IMR-90 (cell line): Measurements from ENCODE around the gene ARL10. TPM values are rescaled to one million over a fixed set of nuclear protein-coding genes. Genes with fewer than 3 reads are reported as not detected.

Experiments
- ATAC-seq: fragments of 200-7000 bp; cut with Tn5 transposase; 2 replicates; pipeline ENCODE4 v1.9.1; 2020; ENCODE audit warnings: low read depth, mild to moderate bottlenecking, moderate library complexity
- BruUV-seq: library from RNA; stranded (reverse); fragments of 400-500 nt; replicated peaks from 2 replicates; lab custom pipeline; 2021; lab: Mats Ljungman, UMichigan
- CTCF ChIA-PET: fragments of 300-600 bp; formaldehyde crosslinking; extraction: SDS; loops from one replicate; lab custom pipeline; 2021; ENCODE audit warnings: antibody characterized with exemption; lab: Yijun Ruan, JAX
- POLR2A ChIA-PET: fragments of 300-600 bp; sonication (Branson Sonifier 250); formaldehyde crosslinking; loops from one replicate; lab custom pipeline; 2022; ENCODE audit warnings: antibody characterized with exemption; ENCODE audit not compliant: unreplicated experiment; lab: Charles Lee
- DNase-seq: peaks from one replicate; pipeline ENCODE4 v3.0.0; 2013
- H2AFZ ChIP-seq: replicated peaks from 2 replicates; pipeline ENCODE3; 2013; ENCODE audit warnings: low read length, mild to moderate bottlenecking; ENCODE audit not compliant: poor library complexity
- H2AK5ac ChIP-seq: 2 replicates; pipeline ENCODE4 v1.6.1; 2013; ENCODE audit warnings: low read depth, low read length, inconsistent platforms
- H2AK9ac ChIP-seq: replicated peaks from 2 replicates; pipeline ENCODE3; 2013; ENCODE audit warnings: mild to moderate bottlenecking, low read depth, low read length, moderate library complexity; ENCODE audit not compliant: poor library complexity
- H2BK120ac ChIP-seq: 2 replicates; pipeline ENCODE4 v1.6.1; 2013; ENCODE audit warnings: low read depth, low read length, inconsistent platforms
- H2BK15ac ChIP-seq: 3 replicates; pipeline ENCODE4 v1.6.1; 2013; ENCODE audit warnings: low read depth, low read length, inconsistent platforms
- H2BK20ac ChIP-seq: 2 replicates; pipeline ENCODE4 v1.6.1; 2013; ENCODE audit warnings: low read depth, mild to moderate bottlenecking, inconsistent platforms, low read length, moderate library complexity
- H2BK5ac ChIP-seq: 2 replicates; pipeline ENCODE4 v1.6.1; 2013; ENCODE audit warnings: mild to moderate bottlenecking, low read depth, low read length, inconsistent platforms; ENCODE audit not compliant: poor library complexity, severe bottlenecking
- H3K14ac ChIP-seq: replicated peaks from 2 replicates; pipeline ENCODE4 v1.6.1; 2013; ENCODE audit warnings: low read depth, low read length, inconsistent platforms
- H3K18ac ChIP-seq: 2 replicates; pipeline ENCODE4 v1.6.1; 2013; ENCODE audit warnings: low read depth, low read length, control low read depth
- H3K23ac ChIP-seq: 2 replicates; pipeline ENCODE4 v1.6.1; 2013; ENCODE audit warnings: low read depth, low read length, inconsistent platforms
- H3K27ac ChIP-seq: 2 replicates; pipeline ENCODE4 v1.5.1; 2013; ENCODE audit warnings: mild to moderate bottlenecking, control low read depth, low read length; ENCODE audit not compliant: insufficient read depth
- H3K27me3 ChIP-seq: 2 replicates; pipeline ENCODE4 v1.6.1; 2013; ENCODE audit warnings: low read length; ENCODE audit not compliant: control insufficient read depth, insufficient read depth
- H3K36me3 ChIP-seq: 2 replicates; pipeline ENCODE4 v1.6.1; 2013; ENCODE audit warnings: low read length, mixed read lengths; ENCODE audit not compliant: control insufficient read depth, insufficient read depth
- H3K4ac ChIP-seq: 2 replicates; pipeline ENCODE4 v1.6.1; 2013; ENCODE audit warnings: low read depth, low read length, inconsistent platforms
- H3K4me1 ChIP-seq: 2 replicates; pipeline ENCODE4 v1.6.1; 2013; ENCODE audit warnings: low read length, mixed read lengths; ENCODE audit not compliant: control insufficient read depth, insufficient read depth
- H3K4me2 ChIP-seq: 2 replicates; pipeline ENCODE4 v1.6.1; 2013; ENCODE audit warnings: low read depth, mild to moderate bottlenecking, control low read depth, low read length, moderate library complexity
- H3K4me3 ChIP-seq: 2 replicates; pipeline ENCODE4 v1.5.1; 2013; ENCODE audit warnings: low read depth, mild to moderate bottlenecking, control low read depth, low read length, moderate library complexity; ENCODE audit not compliant: insufficient read depth
- H3K56ac ChIP-seq: 2 replicates; pipeline ENCODE4 v1.6.1; 2013; ENCODE audit warnings: low read length, inconsistent platforms; ENCODE audit not compliant: insufficient read depth; ENCODE audit errors: extremely low read depth
- H3K79me1 ChIP-seq, 2 experiments: 2 replicates each; pipeline ENCODE4 v1.6.1; 2013; ENCODE audit warnings: low read length in 2 of 2, inconsistent platforms in 1 of 2, low read depth in 1 of 2
- H3K9ac ChIP-seq: 2 replicates; pipeline ENCODE4 v1.6.1; 2013; ENCODE audit warnings: low read depth, low read length, control low read depth
- H3K9me1 ChIP-seq: 2 replicates; pipeline ENCODE4 v1.6.1; 2013; ENCODE audit warnings: low read length, inconsistent platforms; ENCODE audit not compliant: insufficient read depth
- H3K9me3 ChIP-seq: 2 replicates; pipeline ENCODE4 v1.6.1; 2013; ENCODE audit warnings: low read length; ENCODE audit not compliant: control insufficient read depth, insufficient read depth
- H4K20me1 ChIP-seq: 2 replicates; pipeline ENCODE4 v1.6.1; 2013; ENCODE audit warnings: low read length, inconsistent platforms; ENCODE audit not compliant: insufficient read depth
- H4K5ac ChIP-seq: 2 replicates; pipeline ENCODE4 v1.6.1; 2013; ENCODE audit warnings: mild to moderate bottlenecking, low read depth, low read length, control low read depth
- H4K8ac ChIP-seq, 2 experiments: 2 replicates each; pipeline ENCODE4 v1.6.1; 2013; ENCODE audit warnings: low read depth in 2 of 2, low read length in 2 of 2, control low read depth in 1 of 2, inconsistent platforms in 1 of 2
- H4K91ac ChIP-seq: 2 replicates; pipeline ENCODE4 v1.6.1; 2013; ENCODE audit warnings: low read depth, low read length, inconsistent platforms; ENCODE audit not compliant: insufficient read depth
- CHD1 ChIP-seq: IDR thresholded peaks from 2 replicates; pipeline ENCODE4 v1.6.1; 2012; ENCODE audit warnings: low read depth, low read length, improper control_type of control experiment
- CTCF ChIP-seq: conservative IDR thresholded peaks from 2 replicates; pipeline ENCODE4 v1.5.1; 2012; ENCODE audit warnings: mild to moderate bottlenecking, low read depth, low read length, improper control_type of control experiment
- ELK1 ChIP-seq: fragments of 150-350 bp; IDR thresholded peaks from 2 replicates; pipeline ENCODE4 v1.6.1; 2016; ENCODE audit warnings: low read depth, mild to moderate bottlenecking, low read length, moderate library complexity, borderline replicate concordance
- FOS ChIP-seq: fragments of 150-350 bp; IDR thresholded peaks from 2 replicates; pipeline ENCODE4 v1.6.1; 2016; ENCODE audit warnings: low read depth, low read length
- MAFK ChIP-seq: IDR thresholded peaks from 2 replicates; pipeline ENCODE4 v1.6.1; 2012; ENCODE audit warnings: low read depth, low read length, improper control_type of control experiment
- MAZ ChIP-seq: IDR thresholded peaks from 2 replicates; pipeline ENCODE4 v1.6.1; 2012; ENCODE audit warnings: low read depth, mild to moderate bottlenecking, low read length, improper control_type of control experiment, moderate library complexity, borderline replicate concordance
- MXI1 ChIP-seq: IDR thresholded peaks from 2 replicates; pipeline ENCODE4 v1.6.1; 2012; ENCODE audit warnings: low read depth, mild to moderate bottlenecking, low read length, moderate library complexity, borderline replicate concordance
- POLR2A ChIP-seq: IDR thresholded peaks from 2 replicates; pipeline ENCODE4 v1.6.1; 2012; ENCODE audit warnings: mild to moderate bottlenecking, low read depth, low read length
- RCOR1 ChIP-seq: IDR thresholded peaks from 2 replicates; pipeline ENCODE4 v1.6.1; 2012; ENCODE audit warnings: mild to moderate bottlenecking, low read length, improper control_type of control experiment; ENCODE audit not compliant: insufficient replicate concordance
- SMC3 ChIP-seq: fragments of 150-350 bp; IDR thresholded peaks from 2 replicates; pipeline ENCODE4 v1.6.1; 2016; ENCODE audit warnings: low read depth, mild to moderate bottlenecking, antibody characterized with exemption, low read length, moderate library complexity
- USF2 ChIP-seq: fragments of 150-350 bp; IDR thresholded peaks from 2 replicates; pipeline ENCODE4 v1.6.1; 2017; ENCODE audit warnings: mild to moderate bottlenecking, antibody characterized with exemption, low read length, low read depth
- WGBS, 2 experiments: methylation state at CpG; one replicate each; pipeline versions ENCODE4 v1.1.5 to v1.1.7; 2013; ENCODE audit warnings: missing lambda C conversion rate in 2 of 2; ENCODE audit not compliant: insufficient read length in 1 of 2; ENCODE audit errors: extremely low coverage in 2 of 2; 5-methylcytosine and 5-hydroxymethylcytosine counted together
- dilution Hi-C: fragments of 300-500 bp; cut with HindIII; formaldehyde crosslinking; loops from one replicate; pipeline ENCODE4 v1.14.3; 2018; ENCODE audit warnings: low sequenced_read_pairs; ENCODE audit not compliant: unreplicated experiment
- in situ Hi-C: fragments of 300-500 bp; cut with MboI; formaldehyde crosslinking; loops from 3 replicates; pipeline ENCODE4 v1.14.3; 2019; ENCODE audit warnings: low sequenced_read_pairs, inconsistent platforms, mixed read lengths
- intact Hi-C: fragments of 100-400 bp; cut with micrococcal nuclease; formaldehyde crosslinking; loops from 2 replicates; pipeline ENCODE4 v1.10.0; 2022
- polyA plus RNA-seq, 3 experiments: library from polyadenylated mRNA; depleted of rRNA; stranded (reverse); fragments of >200 nt; gene quantifications; 2 replicates each; pipeline ENCODE4 v1.2.3, GENCODE V29; 2012; ENCODE audit warnings: low replicate concordance in 1 of 3
- total RNA-seq: library from RNA; depleted of rRNA; stranded (reverse); fragments of >200 nt; gene quantifications from 2 replicates; pipeline ENCODE4 v1.2.3, GENCODE V29; 2012

ARL10 gene
- total and polyA plus RNA-seq, 2 of the 4 experiments (the other 2 are of a cell fraction) = 3.6 to 6.0 TPM

- H2AK5ac ChIP-seq = no peak overlapping the region
- DNase-seq (no peak), ATAC-seq (no peak)
- H2AK9ac ChIP-seq = no peak overlapping the region
- peaks cover 2% of the 10 kb centered on the region; the same call in 1 of the 2 replicates for H3K9me3 ChIP-seq
- H3K79me1 ChIP-seq = 0 out of 4 replicates have a peak, but pooled peaks cover 0 to 1% of the 10 kb centered on the region in 2 experiments
- H4K5ac ChIP-seq = no peak overlapping the region; the same call in 1 of the 2 replicates
- dilution Hi-C loops (no loop called here), in situ Hi-C loops (no loop called here), intact Hi-C loops (no loop called here)
- no peak overlapping the region for H2BK15ac ChIP-seq
- H3K27me3 ChIP-seq = peaks cover 3% of the 10 kb centered on the region; the same call in 1 of the 2 replicates
- no peaks in the 10 kb centered on the region for H3K9me1 ChIP-seq
- no peak overlapping the region for H4K8ac ChIP-seq
- CTCF ChIA-PET = interaction anchor here (0.5 kb wide), 1 partner anchor 232 kb away, joined by 3 read pairs; no protein-coding TSS in a partner anchor
- no peak overlapping the region for H3K9ac ChIP-seq
- H3K4ac ChIP-seq = no peak overlapping the region
- no TSS peak for BruUV-seq
- POLR2A ChIA-PET = no interaction called here
- no peak overlapping the region for H3K27ac ChIP-seq
- H4K91ac ChIP-seq = no peak overlapping the region
- H3K4me1 ChIP-seq = peaks cover 5% of the 10 kb centered on the region; the same call in 1 of the 2 replicates
- H2BK20ac ChIP-seq = no peak overlapping the region
- TF ChIP-seq CHD1 (no peak), MAZ (no peak), RCOR1 (no peak), SMC3 (no peak), FOS (no peak), MAFK (no peak), CTCF (no peak), MXI1 (no peak), POLR2A (no peak), ELK1 (no peak), USF2 (no peak)
- H2BK5ac ChIP-seq = no peak overlapping the region
- no peak overlapping the region for H3K56ac ChIP-seq
- no CpG with 5 or more reads among the region's 2 CpGs for WGBS, 2 experiments
- H3K14ac ChIP-seq = no peak overlapping the region
- no peak overlapping the region for H3K18ac ChIP-seq
- H4K20me1 ChIP-seq = no peaks in the 10 kb centered on the region
- H3K4me2 ChIP-seq = no peak overlapping the region
- no peak overlapping the region for H2AFZ ChIP-seq
- H3K23ac ChIP-seq = no peak overlapping the region
- no peaks in the 10 kb centered on the region for H3K36me3 ChIP-seq
- H2BK120ac ChIP-seq = no peak overlapping the region
- H3K4me3 ChIP-seq = no peak overlapping the region
These were observed 55.8 kb downstream of the ARL10 start for GRCh38 chr5:176420972-176421544.
